Panc1 (cell line): ENCODE results near the gene HCN4. TPM values are rescaled to one million over a fixed set of nuclear protein-coding genes. Genes with fewer than 3 reads are reported as not detected.

Experiments used
- ATAC-seq: fragments of 200-7000 bp; cut with Tn5 transposase; 2 replicates; pipeline ENCODE4 v1.9.1; 2020; ENCODE audit warnings: mild to moderate bottlenecking, moderate library complexity
- BruUV-seq: library from RNA; stranded (reverse); fragments of 400-500 nt; replicated peaks from 2 replicates; lab custom pipeline; 2021; lab: Mats Ljungman, UMichigan
- CTCF ChIA-PET: fragments of 300-600 bp; sonication (Branson Sonifier 250); formaldehyde crosslinking; loops from one replicate; lab custom pipeline; 2022; ENCODE audit warnings: antibody characterized with exemption; lab: Charles Lee
- POLR2A ChIA-PET: fragments of 300-600 bp; sonication (Branson Sonifier 250); formaldehyde crosslinking; loops from one replicate; lab custom pipeline; 2022; ENCODE audit warnings: antibody characterized with exemption; lab: Charles Lee
- DNase-seq: peaks from one replicate; pipeline ENCODE4 v3.0.0-alpha.2; 2010; ENCODE audit warnings: low read depth, low spot score
- H3K27ac ChIP-seq: 2 replicates; pipeline ENCODE4 v1.5.1; 2011; ENCODE audit warnings: mild to moderate bottlenecking, low read length, inconsistent platforms
- H3K27me3 ChIP-seq: fragments of 200-500 bp; sonication (Bioruptor generic); 2 replicates; pipeline ENCODE4 v1.6.0; 2014; ENCODE audit warnings: low read length, inconsistent platforms; ENCODE audit not compliant: control insufficient read depth, insufficient read depth
- H3K36me3 ChIP-seq: fragments of 200-500 bp; sonication (Bioruptor generic); 2 replicates; pipeline ENCODE4 v1.5.1; 2014; ENCODE audit warnings: inconsistent platforms, mild to moderate bottlenecking, low read length, moderate library complexity; ENCODE audit not compliant: control insufficient read depth, insufficient read depth
- H3K4me1 ChIP-seq: 2 replicates; pipeline ENCODE4 v1.5.1; 2011; ENCODE audit warnings: inconsistent platforms, mild to moderate bottlenecking, low read length, moderate library complexity; ENCODE audit not compliant: control insufficient read depth, insufficient read depth
- H3K4me3 ChIP-seq, 2 experiments: 2 replicates each; pipeline ENCODE4 v1.5.1; 2011 to 2012; ENCODE audit warnings: low read depth in 2 of 2, low read length in 2 of 2, mild to moderate bottlenecking in 2 of 2, inconsistent platforms in 1 of 2, moderate library complexity in 1 of 2
- H3K9me3 ChIP-seq: fragments of 200-500 bp; sonication (Bioruptor generic); 2 replicates; pipeline ENCODE4 v1.5.1; 2014; ENCODE audit warnings: low read depth, mild to moderate bottlenecking, inconsistent platforms, low read length, moderate library complexity; ENCODE audit not compliant: control insufficient read depth, insufficient read depth
- CTCF ChIP-seq: fragments of 450-650 bp; IDR thresholded peaks from 2 replicates; pipeline ENCODE4 v1.5.1; 2017; ENCODE audit warnings: mild to moderate bottlenecking
- POLR2AphosphoS5 ChIP-seq: IDR thresholded peaks from 2 replicates; pipeline ENCODE4 v1.6.1; 2012; ENCODE audit warnings: mild to moderate bottlenecking, low read depth, low read length, moderate library complexity
- REST ChIP-seq, 2 experiments: IDR thresholded peaks; 2 replicates each; pipeline ENCODE4 v1.6.1; 2011 to 2012; ENCODE audit warnings: low read depth in 2 of 2, control low read depth in 1 of 2, low read length in 1 of 2, mild to moderate bottlenecking in 1 of 2, moderate library complexity in 1 of 2; ENCODE audit not compliant: insufficient read depth in 1 of 2
- SIN3A ChIP-seq: IDR thresholded peaks from 2 replicates; pipeline ENCODE4 v1.6.1; 2012; ENCODE audit warnings: low read depth, mild to moderate bottlenecking, low read length, moderate library complexity, borderline replicate concordance; ENCODE audit not compliant: insufficient read depth
- TCF7L2 ChIP-seq: IDR thresholded peaks from 2 replicates; pipeline ENCODE4 v1.6.1; 2011; ENCODE audit warnings: mild to moderate bottlenecking, low read depth, low read length, inconsistent platforms
- in situ Hi-C: cut with HindIII; loops from 2 replicates; pipeline ENCODE4 v1.10.0; 2016; ENCODE audit warnings: low sequenced_read_pairs, low pct_unique_long_range_greater_than_20kb
- intact Hi-C: fragments of 100-400 bp; cut with micrococcal nuclease; formaldehyde crosslinking; loops from one replicate; pipeline ENCODE4 v1.10.0; 2022; ENCODE audit not compliant: unreplicated experiment
- total RNA-seq: library from RNA; stranded (reverse); gene quantifications from one replicate; pipeline ENCODE4 v1.2.1, GENCODE V29; 2021; ENCODE audit not compliant: unreplicated experiment

HCN4 gene
- total RNA-seq, 1 experiment from 2014 or later, result 0.15 TPM

GRCh38 chr15:73389971-73390544 lies 21.3 kb upstream of the HCN4 start:
- intact Hi-C loops (no loop called here), in situ Hi-C loops (no loop called here)
- CTCF ChIA-PET, result no interaction called here
- POLR2A ChIA-PET, result no interaction called here
- Histone ChIP-seq H3K4me3 (no peak overlapping the region), H3K27me3 (no peaks in the 10 kb centered on the region; the same call in 1 of the 2 replicates), H3K27ac (no peak overlapping the region), H3K9me3 (no peaks in the 10 kb centered on the region), H3K36me3 (no peaks in the 10 kb centered on the region), H3K4me1 (peaks cover 8% of the 10 kb centered on the region)
- no TSS peak for BruUV-seq
- ATAC-seq, result no peak
- no peak for DNase-seq
- no peak for TF ChIP-seq TCF7L2
- TF ChIP-seq POLR2AphosphoS5, result no peak
- no peak for TF ChIP-seq CTCF
- TF ChIP-seq REST (IDR thresholded peaks at IDR 0.05; ENCODE audit: insufficient read depth in 1 of 2, low read depth in 2 of 2, low read length in 1 of 2), result no peak
- no peak for TF ChIP-seq SIN3A

- TF ChIP-seq POLR2AphosphoS5 (no peak), TCF7L2 (no peak), SIN3A (no peak), REST (IDR thresholded peaks at IDR 0.05; ENCODE audit: insufficient read depth in 1 of 2, low read depth in 2 of 2, low read length in 1 of 2) (no peak), CTCF (no peak)
- H3K4me1 ChIP-seq, result peaks cover 8% of the 10 kb centered on the region
- H3K27me3 ChIP-seq, result no peaks in the 10 kb centered on the region; the same call in 1 of the 2 replicates
- ATAC-seq (no peak), DNase-seq (no peak)
- POLR2A ChIA-PET, result no interaction called here
- in situ Hi-C loops, result no loop called here
- CTCF ChIA-PET, result no interaction called here
- intact Hi-C loops, result no loop called here
- H3K36me3 ChIP-seq, result no peaks in the 10 kb centered on the region
- no TSS peak for BruUV-seq
- no peak overlapping the region for H3K27ac ChIP-seq
- no peaks in the 10 kb centered on the region for H3K9me3 ChIP-seq
- no peak overlapping the region for H3K4me3 ChIP-seq
Observed at GRCh38 chr15:73389539-73389938, 20.8 kb upstream of the HCN4 start.
